Astrocyte (in vitro differentiated cells and primary cell): ENCODE data around the gene CBFB. TPM values are rescaled to one million over a fixed set of nuclear protein-coding genes. Genes with fewer than 3 reads are reported as not detected.

Source experiments
- DNase-seq: peaks from one replicate; pipeline ENCODE4 v3.0.0-alpha.2; 2010; ENCODE audit warnings: low read depth
- FAIRE-seq: peaks from 2 replicates; lab custom pipeline; 2011; peaks lifted over from hg19 to GRCh38; lab: Jason Lieb, UNC
- H2AFZ ChIP-seq: 2 replicates; pipeline ENCODE4 v1.6.0; 2012; ENCODE audit warnings: low read depth, low read length, inconsistent platforms
- H3K27ac ChIP-seq: 2 replicates; pipeline ENCODE4 v1.5.1; 2011; ENCODE audit warnings: low read depth, low read length, inconsistent platforms
- H3K27me3 ChIP-seq: 2 replicates; pipeline ENCODE4 v1.6.0; 2011; ENCODE audit warnings: low read length, inconsistent platforms; ENCODE audit not compliant: insufficient read depth
- H3K36me3 ChIP-seq: 2 replicates; pipeline ENCODE4 v1.5.1; 2011; ENCODE audit warnings: low read length, inconsistent platforms; ENCODE audit not compliant: insufficient read depth
- H3K4me1 ChIP-seq: 2 replicates; pipeline ENCODE4 v1.5.1; 2011; ENCODE audit warnings: low read length, inconsistent platforms; ENCODE audit not compliant: insufficient read depth
- H3K4me2 ChIP-seq: 2 replicates; pipeline ENCODE4 v1.6.0; 2012; ENCODE audit warnings: low read length, inconsistent platforms
- H3K4me3 ChIP-seq: 2 replicates; pipeline ENCODE4 v1.5.1; 2011; ENCODE audit warnings: low read depth, mild to moderate bottlenecking, low read length, inconsistent platforms; ENCODE audit not compliant: insufficient read depth
- H3K79me2 ChIP-seq: 2 replicates; pipeline ENCODE4 v1.6.0; 2012; ENCODE audit warnings: mild to moderate bottlenecking, low read length, inconsistent platforms; ENCODE audit not compliant: insufficient read depth
- H3K9ac ChIP-seq: 2 replicates; pipeline ENCODE4 v1.6.0; 2012; ENCODE audit warnings: mild to moderate bottlenecking, low read length, inconsistent platforms
- H3K9me3 ChIP-seq: 2 replicates; pipeline ENCODE4 v1.5.1; 2012; ENCODE audit warnings: low read depth, mild to moderate bottlenecking, low read length, inconsistent platforms; ENCODE audit not compliant: insufficient read depth
- H4K20me1 ChIP-seq: 2 replicates; pipeline ENCODE4 v1.6.0; 2012; ENCODE audit warnings: low read length, inconsistent platforms; ENCODE audit not compliant: insufficient read depth
- H3K27ac Mint-ChIP-seq: one replicate; pipeline ENCODE4 v1.8.0; 2021; ENCODE audit warnings: mild to moderate bottlenecking, mixed read lengths; ENCODE audit not compliant: unreplicated experiment
- H3K27me3 Mint-ChIP-seq: one replicate; pipeline ENCODE4 v1.8.0; 2021; ENCODE audit warnings: low read depth, mixed read lengths; ENCODE audit not compliant: unreplicated experiment
- H3K36me3 Mint-ChIP-seq: one replicate; pipeline ENCODE4 v1.8.0; 2021; ENCODE audit warnings: low read depth, mixed read lengths; ENCODE audit not compliant: unreplicated experiment
- H3K4me1 Mint-ChIP-seq: one replicate; pipeline ENCODE4 v1.8.0; 2021; ENCODE audit warnings: low read depth, mixed read lengths; ENCODE audit not compliant: unreplicated experiment
- H3K4me3 Mint-ChIP-seq: one replicate; pipeline ENCODE4 v1.8.0; 2021; ENCODE audit warnings: mild to moderate bottlenecking, moderate library complexity, mixed read lengths; ENCODE audit not compliant: unreplicated experiment
- H3K9me3 Mint-ChIP-seq: one replicate; pipeline ENCODE4 v1.8.0; 2021; ENCODE audit warnings: mild to moderate bottlenecking, mixed read lengths; ENCODE audit not compliant: unreplicated experiment
- EZH2 ChIP-seq: IDR thresholded peaks from 2 replicates; pipeline ENCODE4 v1.6.1; 2012; ENCODE audit warnings: mild to moderate bottlenecking, low read length, inconsistent platforms; ENCODE audit not compliant: insufficient read depth
- total RNA-seq: library from RNA; stranded (reverse); gene quantifications from 2 replicates; pipeline ENCODE4 v1.2.1, GENCODE V29; 2021
- TF ChIP-seq, protein P1 (sequence below): IDR thresholded peaks from 2 replicates; pipeline ENCODE4 v1.5.1; 2011; ENCODE audit warnings: low read depth, mild to moderate bottlenecking, inconsistent platforms, low read length, moderate library complexity; ENCODE audit not compliant: insufficient read depth

Gene CBFB
- total RNA-seq, 1 donor from 2014 or later: 104 TPM

DNA sequence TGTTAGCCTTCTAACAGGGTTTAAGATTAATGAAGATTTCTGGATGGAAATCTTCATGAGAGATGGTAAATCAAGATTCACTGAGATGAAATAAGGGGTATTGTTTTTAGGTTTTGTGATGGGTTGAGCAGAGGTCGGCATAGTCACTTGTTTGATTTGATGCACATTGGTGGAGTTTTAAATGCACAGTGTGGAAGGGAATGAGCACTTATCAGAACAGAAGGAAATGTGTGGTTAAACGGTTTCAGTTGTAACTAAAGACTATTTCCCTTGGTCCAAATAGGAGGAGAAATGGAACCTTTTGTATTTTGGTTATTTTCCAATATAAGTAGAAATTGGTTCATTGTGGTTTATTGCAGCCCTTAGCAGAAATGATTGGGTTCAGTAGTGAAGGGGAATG lies 34.1 kb downstream of the CBFB start:
- Histone ChIP-seq H3K4me3 (no peak overlapping the region), H3K9ac (no peak overlapping the region), H3K79me2 (peaks cover 90% of the 10 kb centered on the region), H3K4me2 (no peak overlapping the region), H4K20me1 (peaks cover 37% of the 10 kb centered on the region), H3K27me3 (no peaks in the 10 kb centered on the region), H3K36me3 (peaks cover 10% of the 10 kb centered on the region), H3K4me1 (no peaks in the 10 kb centered on the region), H3K9me3 (no peaks in the 10 kb centered on the region), H3K27ac (no peak overlapping the region), H2AFZ (no peak overlapping the region)
- TF ChIP-seq EZH2: no peak
- TF ChIP-seq, protein P1, sequence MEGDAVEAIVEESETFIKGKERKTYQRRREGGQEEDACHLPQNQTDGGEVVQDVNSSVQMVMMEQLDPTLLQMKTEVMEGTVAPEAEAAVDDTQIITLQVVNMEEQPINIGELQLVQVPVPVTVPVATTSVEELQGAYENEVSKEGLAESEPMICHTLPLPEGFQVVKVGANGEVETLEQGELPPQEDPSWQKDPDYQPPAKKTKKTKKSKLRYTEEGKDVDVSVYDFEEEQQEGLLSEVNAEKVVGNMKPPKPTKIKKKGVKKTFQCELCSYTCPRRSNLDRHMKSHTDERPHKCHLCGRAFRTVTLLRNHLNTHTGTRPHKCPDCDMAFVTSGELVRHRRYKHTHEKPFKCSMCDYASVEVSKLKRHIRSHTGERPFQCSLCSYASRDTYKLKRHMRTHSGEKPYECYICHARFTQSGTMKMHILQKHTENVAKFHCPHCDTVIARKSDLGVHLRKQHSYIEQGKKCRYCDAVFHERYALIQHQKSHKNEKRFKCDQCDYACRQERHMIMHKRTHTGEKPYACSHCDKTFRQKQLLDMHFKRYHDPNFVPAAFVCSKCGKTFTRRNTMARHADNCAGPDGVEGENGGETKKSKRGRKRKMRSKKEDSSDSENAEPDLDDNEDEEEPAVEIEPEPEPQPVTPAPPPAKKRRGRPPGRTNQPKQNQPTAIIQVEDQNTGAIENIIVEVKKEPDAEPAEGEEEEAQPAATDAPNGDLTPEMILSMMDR: no peak
- no peaks in the 10 kb centered on the region for H3K9me3 Mint-ChIP-seq
- H3K4me3 Mint-ChIP-seq: no peak overlapping the region
- FAIRE-seq (no peak), DNase-seq (no peak)
- H3K36me3 Mint-ChIP-seq: peaks cover 15% of the 10 kb centered on the region
- no peaks in the 10 kb centered on the region for H3K27me3 Mint-ChIP-seq
- H3K27ac Mint-ChIP-seq: no peak overlapping the region
- peaks cover 8% of the 10 kb centered on the region for H3K4me1 Mint-ChIP-seq

DNA sequence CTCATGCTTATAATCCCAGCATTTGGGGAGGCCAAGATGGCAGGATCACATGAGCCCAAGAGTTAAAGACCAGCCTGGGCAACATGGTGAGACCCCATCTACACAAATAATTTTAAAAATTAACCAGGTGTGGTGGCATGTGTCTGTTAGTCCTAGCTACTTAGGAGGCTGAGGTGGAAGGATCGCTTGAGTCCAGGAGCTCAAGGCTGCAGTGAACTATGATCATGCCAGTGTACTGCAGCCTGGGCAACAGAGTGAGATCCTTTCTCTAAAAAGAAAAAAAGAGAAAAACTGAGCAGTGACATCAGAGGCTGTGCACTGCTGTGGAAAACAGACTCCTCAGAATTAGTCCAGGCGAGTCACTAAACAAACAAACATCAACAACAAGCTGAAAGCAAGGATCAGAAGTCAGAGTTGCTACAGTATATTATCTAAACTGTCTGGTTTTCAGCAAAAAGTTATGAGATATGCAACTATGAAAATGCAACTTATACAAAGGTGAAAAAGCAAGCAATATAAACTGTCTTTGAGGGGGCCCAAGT lies 39.3 kb downstream of the CBFB start:
- no peak overlapping the region for H3K27ac Mint-ChIP-seq
- no peak overlapping the region for H3K4me3 Mint-ChIP-seq
- H3K79me2 ChIP-seq: peaks cover 54% of the 10 kb centered on the region

DNA sequence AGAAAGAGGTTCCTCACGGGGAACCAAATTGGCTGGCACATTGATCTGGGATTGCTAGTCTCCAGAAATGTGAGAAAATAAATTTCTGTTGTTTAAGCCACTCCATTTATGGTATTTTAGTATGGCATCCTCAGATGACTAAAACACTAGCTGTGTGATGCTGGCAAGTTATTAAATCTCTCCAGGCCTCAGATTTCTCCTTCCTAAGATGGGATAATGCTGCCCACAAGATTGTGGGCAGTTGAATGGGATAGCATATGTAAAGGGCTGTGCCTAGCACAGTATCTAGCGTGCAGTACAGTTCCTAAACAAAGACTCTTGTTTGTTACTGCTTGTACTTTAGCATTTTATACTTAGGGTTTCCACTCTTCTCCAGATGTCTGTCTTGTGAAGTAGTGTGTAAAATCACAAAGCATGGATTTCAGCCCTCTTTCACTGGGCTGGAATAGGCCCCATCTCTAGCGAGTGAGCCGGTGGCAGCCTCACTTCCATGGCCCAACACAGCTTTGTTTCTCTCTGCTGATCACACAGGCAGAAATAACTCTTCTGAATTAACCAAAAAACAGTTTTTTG lies 42.6 kb downstream of the CBFB start:
- H3K27ac ChIP-seq: no peak overlapping the region
- no peak for DNase-seq
- Mint-ChIP-seq H3K27ac (no peak overlapping the region), H3K4me3 (no peak overlapping the region), H3K9me3 (no peaks in the 10 kb centered on the region), H3K36me3 (peaks cover 20% of the 10 kb centered on the region), H3K27me3 (no peaks in the 10 kb centered on the region), H3K4me1 (peaks cover 5% of the 10 kb centered on the region)
- TF ChIP-seq, protein P1: no peak
- no peak for TF ChIP-seq EZH2
- H3K79me2 ChIP-seq: peaks cover 25% of the 10 kb centered on the region
- H3K9ac ChIP-seq: no peak overlapping the region
- no peak overlapping the region for H3K4me3 ChIP-seq
- no peak for FAIRE-seq
- H3K4me1 ChIP-seq: no peaks in the 10 kb centered on the region
- no peak overlapping the region for H2AFZ ChIP-seq
- H3K27me3 ChIP-seq: no peaks in the 10 kb centered on the region
- H3K36me3 ChIP-seq: peaks cover 42% of the 10 kb centered on the region
- H3K9me3 ChIP-seq: no peaks in the 10 kb centered on the region
- peaks cover 18% of the 10 kb centered on the region for H4K20me1 ChIP-seq
- H3K4me2 ChIP-seq: no peak overlapping the region

More for the DNA sequence above, 39.3 kb downstream of the CBFB start:
- H3K27me3 ChIP-seq: no peaks in the 10 kb centered on the region
- H3K4me2 ChIP-seq: no peak overlapping the region
- H3K4me1 ChIP-seq: no peaks in the 10 kb centered on the region
- TF ChIP-seq EZH2: no peak
- no peak for DNase-seq
- Mint-ChIP-seq H3K4me1 (peaks cover 5% of the 10 kb centered on the region), H3K36me3 (peaks cover 19% of the 10 kb centered on the region), H3K9me3 (no peaks in the 10 kb centered on the region), H3K27me3 (no peaks in the 10 kb centered on the region)
- no peak overlapping the region for H3K27ac ChIP-seq
- H3K9ac ChIP-seq: no peak overlapping the region
- no peak for FAIRE-seq
- H3K4me3 ChIP-seq: no peak overlapping the region
- H3K9me3 ChIP-seq: no peaks in the 10 kb centered on the region
- peaks cover 25% of the 10 kb centered on the region for H4K20me1 ChIP-seq
- peaks cover 33% of the 10 kb centered on the region for H3K36me3 ChIP-seq
- no peak overlapping the region for H2AFZ ChIP-seq
